Measurements from ENCODE around the gene SMAP2.

DNA sequence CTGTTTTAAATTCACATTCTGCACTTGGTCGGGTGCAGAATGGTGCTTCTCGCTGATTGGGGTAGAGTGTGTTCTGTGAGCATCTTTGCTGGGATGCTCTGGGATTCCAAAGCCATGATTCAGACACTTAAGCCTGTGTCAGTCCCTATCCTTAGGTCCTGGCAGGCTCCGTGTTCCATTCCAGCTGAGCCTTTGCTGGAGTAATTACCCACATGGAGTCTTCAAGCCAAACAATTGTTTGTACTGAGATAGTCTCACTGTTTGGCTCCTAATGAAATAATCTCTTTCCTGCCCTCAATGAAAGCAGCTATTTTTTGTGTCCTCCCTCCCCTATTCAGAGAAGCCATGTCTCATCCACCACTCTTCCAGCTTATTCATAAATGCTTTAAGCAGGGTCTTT, 18.7 kb downstream of the SMAP2 start:
- TF ChIP-seq, protein P1, sequence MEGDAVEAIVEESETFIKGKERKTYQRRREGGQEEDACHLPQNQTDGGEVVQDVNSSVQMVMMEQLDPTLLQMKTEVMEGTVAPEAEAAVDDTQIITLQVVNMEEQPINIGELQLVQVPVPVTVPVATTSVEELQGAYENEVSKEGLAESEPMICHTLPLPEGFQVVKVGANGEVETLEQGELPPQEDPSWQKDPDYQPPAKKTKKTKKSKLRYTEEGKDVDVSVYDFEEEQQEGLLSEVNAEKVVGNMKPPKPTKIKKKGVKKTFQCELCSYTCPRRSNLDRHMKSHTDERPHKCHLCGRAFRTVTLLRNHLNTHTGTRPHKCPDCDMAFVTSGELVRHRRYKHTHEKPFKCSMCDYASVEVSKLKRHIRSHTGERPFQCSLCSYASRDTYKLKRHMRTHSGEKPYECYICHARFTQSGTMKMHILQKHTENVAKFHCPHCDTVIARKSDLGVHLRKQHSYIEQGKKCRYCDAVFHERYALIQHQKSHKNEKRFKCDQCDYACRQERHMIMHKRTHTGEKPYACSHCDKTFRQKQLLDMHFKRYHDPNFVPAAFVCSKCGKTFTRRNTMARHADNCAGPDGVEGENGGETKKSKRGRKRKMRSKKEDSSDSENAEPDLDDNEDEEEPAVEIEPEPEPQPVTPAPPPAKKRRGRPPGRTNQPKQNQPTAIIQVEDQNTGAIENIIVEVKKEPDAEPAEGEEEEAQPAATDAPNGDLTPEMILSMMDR (IDR thresholded peaks at IDR 0.05; ENCODE audit: low read depth, low read length): no peak
- TF ChIP-seq POLR2A (IDR thresholded peaks at IDR 0.05; ENCODE audit: extremely low read depth, insufficient read length): no peak
- TF ChIP-seq, protein P2, sequence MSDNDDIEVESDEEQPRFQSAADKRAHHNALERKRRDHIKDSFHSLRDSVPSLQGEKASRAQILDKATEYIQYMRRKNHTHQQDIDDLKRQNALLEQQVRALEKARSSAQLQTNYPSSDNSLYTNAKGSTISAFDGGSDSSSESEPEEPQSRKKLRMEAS (IDR thresholded peaks at IDR 0.05; ENCODE audit: low read depth, low read length): no peak
- no peak for TF ChIP-seq MYC (IDR thresholded peaks at IDR 0.05; ENCODE audit: low read depth, low read length)
